ENCODE data around the gene NRCAM.
"Not testable (repeated sequence)": the region's sequence is repeated elsewhere in the genome, so short reads cannot be mapped to it uniquely, and the experiment has no call there.

NRCAM gene

DNA sequence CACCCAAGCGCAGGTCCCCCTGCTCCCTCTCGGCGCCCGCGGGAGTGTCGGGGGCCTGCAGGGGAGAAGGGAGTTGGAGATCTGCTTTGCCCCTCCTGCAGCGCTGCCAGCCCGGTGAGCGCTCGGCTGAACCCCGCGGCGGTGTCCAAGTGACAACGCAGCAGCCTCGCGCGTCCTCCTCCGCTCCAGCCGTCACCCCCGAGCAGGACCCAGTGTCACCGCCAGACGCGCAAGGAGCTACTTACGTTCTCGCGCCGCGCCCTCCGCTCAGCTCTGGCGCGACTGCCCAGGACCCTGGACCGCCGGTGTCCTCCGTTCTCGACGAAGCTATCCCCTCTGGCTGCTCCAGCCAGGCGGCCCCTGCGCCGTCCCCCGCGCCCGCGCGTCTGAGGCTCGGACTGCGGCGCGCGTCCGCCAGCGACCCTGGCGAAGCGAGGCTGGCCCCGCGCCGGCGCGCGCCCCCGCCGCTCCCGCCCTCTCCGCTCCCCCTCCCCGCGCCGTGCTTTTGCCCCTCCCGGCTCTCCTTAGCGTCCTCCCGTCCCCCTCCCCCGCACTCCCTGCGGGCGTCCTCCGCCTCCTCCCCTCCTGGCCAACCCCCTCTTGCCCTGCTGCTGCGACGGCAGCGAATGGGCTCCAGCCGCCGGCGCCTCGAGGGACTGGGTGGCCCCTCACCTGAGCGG is at the start of gene NRCAM:
TSS of gene NRCAM (minus strand) at position 439 of the 680 bp plus-strand sequence. CDS start 216,372 bp downstream, outside the sequence.
- H3K27ac ChIP-seq, result no peak within 1 kb of the TSS
- TF ChIP-seq ZFX (IDR thresholded peaks at IDR 0.05), result no peak
- TF ChIP-seq, protein P1, sequence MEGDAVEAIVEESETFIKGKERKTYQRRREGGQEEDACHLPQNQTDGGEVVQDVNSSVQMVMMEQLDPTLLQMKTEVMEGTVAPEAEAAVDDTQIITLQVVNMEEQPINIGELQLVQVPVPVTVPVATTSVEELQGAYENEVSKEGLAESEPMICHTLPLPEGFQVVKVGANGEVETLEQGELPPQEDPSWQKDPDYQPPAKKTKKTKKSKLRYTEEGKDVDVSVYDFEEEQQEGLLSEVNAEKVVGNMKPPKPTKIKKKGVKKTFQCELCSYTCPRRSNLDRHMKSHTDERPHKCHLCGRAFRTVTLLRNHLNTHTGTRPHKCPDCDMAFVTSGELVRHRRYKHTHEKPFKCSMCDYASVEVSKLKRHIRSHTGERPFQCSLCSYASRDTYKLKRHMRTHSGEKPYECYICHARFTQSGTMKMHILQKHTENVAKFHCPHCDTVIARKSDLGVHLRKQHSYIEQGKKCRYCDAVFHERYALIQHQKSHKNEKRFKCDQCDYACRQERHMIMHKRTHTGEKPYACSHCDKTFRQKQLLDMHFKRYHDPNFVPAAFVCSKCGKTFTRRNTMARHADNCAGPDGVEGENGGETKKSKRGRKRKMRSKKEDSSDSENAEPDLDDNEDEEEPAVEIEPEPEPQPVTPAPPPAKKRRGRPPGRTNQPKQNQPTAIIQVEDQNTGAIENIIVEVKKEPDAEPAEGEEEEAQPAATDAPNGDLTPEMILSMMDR (conservative IDR thresholded peaks at IDR 0.05), result no peak

DNA sequence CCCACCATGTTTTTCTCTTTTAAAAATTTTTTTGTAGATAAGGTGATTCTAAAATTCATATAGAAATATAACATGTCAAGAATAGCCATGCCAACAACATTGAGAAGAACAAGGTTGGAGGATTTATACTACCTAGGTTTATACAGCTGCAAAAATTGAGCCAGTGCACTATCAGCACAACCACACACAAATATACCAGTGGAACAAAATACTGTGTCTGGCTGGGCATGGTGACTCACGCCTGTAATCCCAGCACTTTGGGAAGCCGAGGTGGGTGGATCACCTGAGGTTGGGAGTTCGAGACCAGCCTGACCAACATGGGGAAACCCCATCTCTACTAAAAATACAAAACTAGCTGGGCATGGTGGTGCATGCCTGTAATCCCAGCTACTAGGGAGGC is 48.3 kb upstream of the NRCAM start:
- H3K27ac ChIP-seq, result not testable (repeated sequence)

DNA sequence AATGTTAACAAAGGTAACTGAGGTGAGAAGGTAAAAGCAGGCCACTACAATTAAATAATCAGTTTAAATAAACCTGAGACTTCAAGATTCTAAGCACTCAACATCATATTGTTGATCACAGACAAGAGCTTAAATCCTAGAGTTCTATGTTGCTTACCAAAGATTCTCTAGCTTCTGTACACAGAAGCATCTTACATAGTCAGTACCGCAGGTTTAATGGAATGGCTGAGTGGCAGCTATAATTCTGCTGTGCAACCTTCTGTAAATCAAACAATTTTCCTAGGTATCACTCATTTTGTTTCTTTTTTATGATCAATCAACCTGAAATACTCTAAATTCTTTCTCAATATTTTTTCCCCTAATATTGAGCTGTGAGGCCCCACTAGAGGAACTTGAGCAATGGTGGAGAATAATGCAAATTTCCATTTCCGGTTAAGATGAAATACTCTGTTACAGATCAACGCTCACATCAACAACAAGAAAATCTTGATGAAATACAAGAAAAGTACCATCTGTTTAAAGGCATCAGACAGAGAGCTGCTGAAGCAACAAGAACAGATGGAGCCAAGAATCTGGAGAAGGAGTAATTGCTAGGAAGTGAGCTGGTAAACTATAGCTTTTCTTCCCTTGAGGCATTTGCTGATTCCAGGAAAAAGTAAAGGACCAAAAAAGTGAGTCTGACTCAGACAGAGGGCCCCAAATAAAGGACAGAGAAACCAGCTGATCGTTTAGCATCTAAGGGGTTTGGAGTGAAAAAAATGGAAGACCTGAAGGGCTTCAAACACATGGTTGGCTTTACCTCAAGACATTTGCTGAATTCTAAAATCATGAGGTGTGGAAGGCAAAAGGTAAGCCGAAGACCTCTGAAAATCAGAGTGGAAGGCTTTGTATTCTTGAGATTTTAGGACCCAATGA is 47.1 kb upstream of the NRCAM start:
- TF ChIP-seq ZFX (IDR thresholded peaks at IDR 0.05), result no peak
- TF ChIP-seq, protein P1 (conservative IDR thresholded peaks at IDR 0.05), result no peak
- H3K27ac ChIP-seq, result no peak overlapping the region

DNA sequence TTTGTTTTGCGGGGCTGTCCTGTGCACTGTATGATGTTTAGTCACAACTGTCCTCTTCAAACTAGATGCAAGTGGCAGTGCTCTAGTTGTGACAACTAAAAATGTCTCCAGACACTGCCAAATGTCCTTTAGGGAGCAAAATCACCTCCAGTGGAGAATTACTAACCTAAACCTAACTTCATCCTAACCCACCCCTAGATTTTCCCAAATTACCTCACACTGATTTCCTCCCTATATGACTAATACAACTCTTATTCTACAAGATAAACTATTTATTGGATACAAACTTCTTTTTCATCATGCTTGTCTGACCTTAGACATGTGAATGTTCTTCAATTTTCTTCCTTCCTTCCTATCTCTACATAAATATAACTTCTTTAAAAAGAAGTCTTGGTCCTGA is 43.3 kb upstream of the NRCAM start:
- H3K27ac ChIP-seq, result no peak overlapping the region
- no peak for TF ChIP-seq ZFX (IDR thresholded peaks at IDR 0.05)
- TF ChIP-seq, protein P1 (conservative IDR thresholded peaks at IDR 0.05), result no peak

DNA sequence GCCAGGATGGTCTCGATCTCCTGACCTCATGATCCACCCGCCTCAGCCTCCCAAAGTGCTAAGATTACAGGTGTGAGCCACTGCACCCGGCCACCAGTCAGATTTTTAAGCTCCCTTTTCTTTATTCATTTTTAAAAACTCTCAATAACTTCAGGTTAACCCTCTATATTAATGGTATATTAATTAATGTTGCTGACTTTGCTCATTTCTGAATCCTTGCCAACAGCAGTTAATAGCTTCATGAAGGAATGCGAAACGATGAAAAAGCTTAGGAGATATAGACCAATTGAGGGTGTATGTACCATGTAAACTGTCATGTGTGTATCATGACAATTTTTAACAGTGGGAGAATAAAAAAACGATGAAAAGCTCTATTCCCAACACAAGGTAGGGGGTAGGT is 42.2 kb upstream of the NRCAM start:
- no peak for TF ChIP-seq ZFX (IDR thresholded peaks at IDR 0.05)
- TF ChIP-seq, protein P1 (conservative IDR thresholded peaks at IDR 0.05), result no peak

DNA sequence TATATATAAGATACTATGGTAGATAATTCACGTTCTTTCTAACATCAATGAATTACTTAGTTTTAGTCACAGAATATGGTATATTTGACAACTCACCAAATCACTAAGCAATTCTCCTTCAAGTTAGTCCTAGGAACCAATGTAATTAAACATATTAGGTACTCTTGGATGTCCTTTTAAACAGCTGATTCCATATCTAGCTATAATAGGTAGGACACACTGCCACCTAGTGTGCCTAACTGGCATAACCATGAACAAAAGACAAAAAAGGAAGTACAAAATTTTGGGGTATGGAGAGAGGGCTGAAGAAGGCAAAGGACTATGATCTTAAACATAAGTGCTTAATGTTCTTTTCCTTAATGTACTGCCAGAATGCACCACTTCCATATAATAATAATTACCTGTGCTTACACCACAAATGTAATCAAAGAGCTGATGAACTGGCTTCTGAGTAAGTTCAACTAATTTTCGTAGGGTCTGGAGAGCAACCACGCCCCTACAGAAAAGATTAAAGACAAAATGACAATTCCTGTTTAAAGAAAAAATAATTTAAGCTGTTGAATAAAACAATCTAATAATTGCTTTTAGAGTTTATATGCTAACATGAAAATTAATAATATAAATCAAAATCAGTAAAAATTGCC is 41.0 kb upstream of the NRCAM start:
- TF ChIP-seq ZFX (IDR thresholded peaks at IDR 0.05), result no peak
- TF ChIP-seq, protein P1 (conservative IDR thresholded peaks at IDR 0.05), result peak; percentile 94
- H3K27ac ChIP-seq, result no peak overlapping the region

More for the DNA sequence above, 42.2 kb upstream of the NRCAM start:
- H3K27ac ChIP-seq, result no peak overlapping the region

DNA sequence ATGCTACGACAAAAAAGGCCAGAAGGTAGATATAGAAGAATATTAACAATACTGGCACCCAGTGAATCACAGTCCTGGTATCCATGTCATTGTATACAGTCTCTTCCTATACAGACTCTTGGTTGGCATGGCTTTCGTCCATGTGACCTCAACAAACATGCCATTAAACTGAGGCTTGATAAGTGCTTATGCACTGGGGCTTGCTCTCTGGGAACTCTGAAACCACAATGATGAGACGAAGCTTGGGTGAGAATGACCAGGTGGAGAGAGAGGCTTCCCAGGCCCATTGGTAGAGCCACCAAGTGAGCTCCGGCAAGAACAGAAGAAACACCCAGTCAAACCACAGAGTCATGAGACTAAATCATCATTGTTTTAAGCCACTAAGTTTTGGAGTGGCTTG is 36.5 kb upstream of the NRCAM start:
- H3K27ac ChIP-seq, result no peak overlapping the region

More for the DNA sequence above, 36.5 kb upstream of the NRCAM start:
- TF ChIP-seq ZFX (IDR thresholded peaks at IDR 0.05), result no peak
- TF ChIP-seq, protein P1 (conservative IDR thresholded peaks at IDR 0.05), result no peak

All from C4-2B (cell line).